ENCODE measurements around the gene DMC1. TPM values are rescaled to one million over a fixed set of nuclear protein-coding genes. Genes with fewer than 3 reads are reported as not detected.
"Not testable (repeated sequence)": the region's sequence is repeated elsewhere in the genome, so short reads cannot be mapped to it uniquely, and the experiment has no call there.

DMC1 gene, protein sequence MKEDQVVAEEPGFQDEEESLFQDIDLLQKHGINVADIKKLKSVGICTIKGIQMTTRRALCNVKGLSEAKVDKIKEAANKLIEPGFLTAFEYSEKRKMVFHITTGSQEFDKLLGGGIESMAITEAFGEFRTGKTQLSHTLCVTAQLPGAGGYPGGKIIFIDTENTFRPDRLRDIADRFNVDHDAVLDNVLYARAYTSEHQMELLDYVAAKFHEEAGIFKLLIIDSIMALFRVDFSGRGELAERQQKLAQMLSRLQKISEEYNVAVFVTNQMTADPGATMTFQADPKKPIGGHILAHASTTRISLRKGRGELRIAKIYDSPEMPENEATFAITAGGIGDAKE
- total RNA-seq (2014; rRNA removed; shearing (Covaris generic)), result 0.06 TPM in 1 of 2 replicates, not detected in the other

DNA sequence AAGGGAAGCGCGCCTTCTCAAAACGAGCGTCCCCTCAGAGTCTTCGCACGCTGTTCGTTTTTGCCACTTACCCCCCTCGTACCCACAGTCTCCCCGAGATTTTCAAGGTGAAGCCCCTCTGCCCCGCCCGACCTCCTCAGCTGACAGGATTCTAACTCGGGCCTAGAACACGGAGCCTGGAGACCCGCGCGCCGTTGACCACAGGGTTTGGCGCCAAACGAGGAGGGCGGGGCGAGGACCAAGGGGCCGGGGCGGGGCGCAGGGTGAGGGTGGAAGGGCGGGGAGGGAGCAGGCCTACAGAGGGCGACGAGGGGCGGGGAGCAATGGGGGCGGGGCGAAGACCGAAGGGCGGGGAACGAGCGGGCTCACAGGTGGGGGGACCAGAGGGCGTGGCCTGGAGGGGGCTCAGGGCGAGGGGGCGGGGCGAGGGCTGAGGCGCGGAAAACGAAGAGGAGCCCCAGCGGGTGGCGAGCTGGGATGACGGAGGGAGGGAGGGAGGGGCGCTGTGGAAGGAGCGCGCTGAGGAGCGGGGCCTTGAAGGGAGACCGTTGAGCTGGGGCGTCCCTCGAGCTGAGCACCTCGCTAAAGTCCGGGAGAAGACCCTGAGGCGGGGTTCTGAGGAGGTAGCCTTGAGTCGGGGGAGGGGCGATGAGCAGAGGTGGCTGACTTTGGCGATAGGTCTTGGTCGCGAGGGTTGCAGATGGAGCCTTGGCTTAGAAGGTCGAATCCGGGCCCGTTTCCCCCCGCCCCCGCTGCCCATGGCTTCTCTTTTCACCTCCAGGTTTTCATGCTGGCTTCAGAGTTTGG, at the start of gene DMC1:
Gene DMC1 (minus strand): TSS at position 212 of the 807 bp plus-strand sequence. CDS start 1,927 bp downstream, outside the sequence.
- DNase-seq (ENCODE audit: low read depth), result peak; percentile 90

DNA sequence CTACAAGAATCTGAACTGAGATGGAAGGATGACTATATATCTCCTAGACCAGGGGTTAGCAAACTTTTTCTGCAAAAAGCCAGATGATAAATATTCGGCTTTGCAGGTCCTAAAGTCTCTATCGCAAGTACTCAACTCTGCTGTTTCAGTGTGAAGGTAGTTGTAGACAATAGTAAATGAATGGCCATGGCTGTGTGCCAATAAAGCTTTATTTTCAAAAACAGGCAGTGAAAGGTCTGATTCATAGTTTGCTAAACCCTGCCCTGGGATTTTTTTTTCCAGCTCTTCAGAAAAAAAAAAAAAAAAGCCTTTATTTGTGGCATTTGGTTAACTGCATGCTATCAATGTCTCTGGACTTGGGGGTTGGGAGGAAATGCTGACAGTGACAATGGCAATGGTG, 48.7 kb upstream of the DMC1 start:
- DNase-seq (ENCODE audit: low read depth), result no peak

DNA sequence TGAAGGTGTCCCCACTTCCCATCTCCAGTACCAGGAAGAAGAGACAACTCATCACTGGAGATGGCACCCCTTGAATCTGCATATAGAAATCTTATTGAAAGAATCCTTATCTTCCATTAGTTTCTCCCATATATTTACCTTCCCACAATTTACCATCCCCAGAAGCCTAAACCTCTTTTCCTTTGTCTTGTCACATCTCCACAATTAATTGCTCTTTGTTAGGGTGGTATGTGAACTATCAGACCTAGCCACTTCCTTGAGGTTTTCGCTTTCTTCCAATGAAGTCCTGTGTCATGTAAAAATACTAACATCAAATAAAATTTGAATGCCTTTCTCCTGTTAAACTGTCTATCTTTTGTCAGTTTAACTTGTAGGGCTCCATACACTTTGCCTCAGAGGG, 48.3 kb upstream of the DMC1 start:
- DNase-seq (ENCODE audit: low read depth), result no peak

DNA sequence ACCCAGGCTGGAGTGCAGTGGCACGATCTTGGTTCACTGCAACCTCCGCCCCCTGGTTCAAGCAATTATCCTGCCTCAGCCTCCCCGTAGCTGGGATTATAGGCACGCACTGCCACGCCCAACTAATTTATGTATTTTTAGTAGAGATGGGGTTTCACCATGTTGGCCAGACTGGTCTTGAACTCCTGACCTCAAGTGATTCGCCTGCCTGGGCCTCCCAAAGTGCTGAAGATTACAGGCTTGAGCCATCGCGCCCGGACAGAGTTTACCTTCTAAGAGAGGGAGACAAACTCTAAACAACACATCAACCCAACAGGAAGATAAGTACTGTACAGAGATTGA, 45.1 kb upstream of the DMC1 start:
- not testable (repeated sequence) for DNase-seq (ENCODE audit: low read depth)

DNA sequence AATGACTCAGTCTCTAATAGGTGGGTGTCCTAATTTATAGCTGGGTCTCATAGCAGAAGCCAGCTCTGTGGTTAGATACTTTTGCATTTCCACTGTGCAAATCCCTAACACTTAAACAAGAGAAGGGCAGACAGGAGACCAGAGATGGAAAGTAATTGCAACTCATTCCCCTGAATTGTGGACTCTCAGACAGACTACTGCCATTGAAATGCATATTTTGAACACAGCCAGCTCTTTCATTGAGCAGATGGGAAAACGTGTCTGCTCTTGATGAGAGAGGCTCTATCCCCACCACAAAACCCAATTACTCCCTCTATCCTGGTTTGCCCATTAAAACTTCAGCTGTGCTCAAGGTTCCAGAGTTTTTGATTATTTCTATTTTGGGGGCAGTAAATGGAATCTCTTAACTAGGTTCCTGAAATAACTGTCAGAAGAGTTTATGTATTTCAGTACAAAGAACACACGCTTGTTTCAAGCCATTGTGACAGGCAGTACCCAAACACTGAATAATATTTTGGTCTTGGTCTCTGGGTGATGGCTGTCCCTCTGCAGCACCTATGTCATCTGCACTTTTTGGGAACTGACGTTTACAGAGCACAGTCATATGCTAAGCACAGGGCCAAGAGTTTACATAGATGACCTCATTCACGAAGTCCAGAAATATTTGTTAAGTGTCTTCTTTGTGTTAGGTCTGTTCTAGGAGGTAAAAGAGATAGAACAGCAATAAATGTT, 44.5 kb upstream of the DMC1 start:
- no peak for DNase-seq (ENCODE audit: low read depth)

DNA sequence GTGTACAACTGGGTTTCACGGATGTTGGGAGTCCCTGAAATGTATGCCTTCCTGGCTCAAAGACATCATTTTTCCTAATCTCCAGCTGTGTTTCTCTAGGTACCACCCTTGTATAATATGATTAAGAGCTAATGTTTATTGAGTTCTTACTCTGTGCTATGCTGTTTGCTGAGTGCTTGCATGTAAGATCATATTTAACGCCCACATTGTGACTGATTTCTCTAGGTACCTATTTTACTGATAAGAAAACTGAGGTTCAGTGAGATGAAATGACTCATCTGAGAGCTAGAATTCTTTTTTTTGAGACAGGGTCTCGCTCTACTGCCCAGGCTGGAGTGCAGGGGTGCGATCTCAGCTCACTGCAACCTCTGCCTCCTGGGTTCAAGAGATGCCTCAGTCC, 43.6 kb upstream of the DMC1 start:
- no peak for DNase-seq (ENCODE audit: low read depth)

DNA sequence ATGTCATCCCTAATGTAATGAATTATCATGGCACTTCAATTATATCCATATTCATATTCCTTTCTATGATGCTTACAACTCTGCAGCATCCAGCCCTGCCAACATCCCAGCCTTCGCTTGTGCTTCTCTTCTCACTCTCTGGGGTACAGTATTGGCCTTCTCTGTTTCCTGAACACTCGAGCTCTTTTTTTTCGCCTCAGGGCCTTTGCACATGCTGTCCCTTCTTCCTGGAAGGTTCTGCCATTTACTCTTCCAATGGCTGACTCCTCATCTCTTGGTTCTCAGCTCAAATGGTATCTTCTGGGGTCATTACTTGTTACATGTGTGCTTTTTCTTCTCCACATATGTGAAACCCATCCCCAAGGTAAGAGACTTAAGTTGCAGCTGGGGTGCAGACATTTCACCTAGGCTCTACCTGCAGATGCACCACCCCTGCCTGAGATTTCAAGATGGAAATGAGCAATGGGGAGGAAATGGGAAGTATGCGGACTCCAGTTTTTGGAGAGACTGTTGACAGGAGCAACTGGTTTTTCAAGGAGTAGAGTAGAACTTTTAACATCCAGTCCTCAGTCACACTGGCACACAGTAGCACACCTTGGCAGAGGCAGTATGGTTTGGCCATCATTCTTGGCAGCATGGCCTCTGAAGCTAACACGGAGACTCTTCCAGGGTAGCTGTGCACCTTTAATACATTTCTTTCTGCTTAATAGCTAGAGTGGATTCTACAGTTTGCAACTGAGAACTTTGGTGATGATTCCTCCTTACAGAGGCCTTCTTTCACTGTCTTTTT, 42.4 kb upstream of the DMC1 start:
- no peak for DNase-seq (ENCODE audit: low read depth)

DNA sequence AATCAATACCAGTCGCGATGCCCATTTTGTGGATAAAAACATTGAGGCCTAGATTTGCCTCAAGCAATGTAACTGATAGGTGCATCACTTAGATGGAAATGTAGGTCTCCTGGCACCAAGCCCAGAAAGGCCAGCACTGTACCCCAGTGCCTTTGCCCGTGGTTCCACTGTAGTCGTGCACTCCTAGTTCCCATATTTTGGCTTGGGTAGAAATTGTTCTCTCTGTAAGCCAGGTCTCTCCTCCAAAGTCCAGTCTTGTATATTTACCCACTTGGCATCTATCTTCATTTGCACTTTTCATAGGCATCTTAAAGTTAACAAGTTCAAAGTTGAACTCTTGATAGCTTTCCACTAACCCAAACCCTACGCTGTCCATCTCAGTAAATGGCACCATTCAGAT, 41.6 kb upstream of the DMC1 start:
- DNase-seq (ENCODE audit: low read depth), result no peak

DNA sequence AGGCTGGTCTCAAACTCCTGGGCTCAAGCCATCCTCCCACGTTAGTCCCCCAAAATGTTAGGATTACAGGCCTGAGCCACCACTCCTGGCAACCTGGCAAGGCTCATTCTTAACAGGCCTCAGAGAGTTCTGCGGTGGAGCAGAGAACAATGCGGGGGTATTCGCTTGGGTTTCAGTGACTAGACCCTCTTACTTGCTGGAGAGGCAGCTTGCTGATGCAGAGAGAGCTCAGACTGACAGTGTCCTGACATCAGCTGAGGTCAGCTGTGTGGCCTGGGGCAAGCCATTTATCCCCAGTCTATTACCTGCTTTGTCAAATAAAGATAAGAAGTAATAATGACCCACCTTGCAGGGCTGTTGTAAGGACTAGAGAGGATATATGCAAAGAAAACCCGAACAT, 40.3 kb upstream of the DMC1 start:
- no peak for DNase-seq (ENCODE audit: low read depth)

DNA sequence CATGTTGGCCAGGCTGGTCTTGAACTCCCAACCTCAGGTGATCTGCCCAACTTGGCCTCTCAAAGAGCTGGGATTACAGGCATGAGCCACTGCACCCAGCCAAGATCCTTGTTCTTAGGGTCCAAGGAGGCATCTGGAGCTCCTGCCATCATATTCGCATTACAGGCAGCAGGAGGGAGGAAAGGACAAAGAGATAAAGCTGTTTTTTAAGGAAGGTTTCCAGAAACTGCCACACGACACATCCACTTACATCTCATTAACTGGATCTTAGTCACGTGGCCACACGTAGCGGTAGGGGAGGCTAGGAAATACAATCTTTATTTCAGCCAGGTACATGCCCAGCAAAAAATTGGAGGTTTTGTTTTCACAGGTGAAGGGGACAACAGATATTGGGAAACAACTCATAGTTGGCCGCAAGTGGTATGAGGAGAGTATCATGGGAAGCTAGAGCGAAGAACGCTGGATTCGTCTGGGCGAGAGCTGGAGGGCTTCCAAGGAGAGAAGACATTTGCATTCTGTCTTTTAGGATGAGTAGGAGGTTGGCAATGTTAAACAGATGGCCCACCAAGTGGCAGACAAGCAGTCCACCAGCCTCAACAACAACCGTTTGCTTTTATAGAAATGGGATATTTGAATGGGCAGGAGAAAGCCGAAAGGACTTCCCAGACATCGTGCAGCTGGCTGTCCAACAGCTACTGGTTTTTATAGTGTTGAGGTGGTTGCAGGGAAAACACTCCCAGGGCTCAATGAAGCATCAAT, 39.2 kb upstream of the DMC1 start:
- DNase-seq (ENCODE audit: low read depth), result no peak

DNA sequence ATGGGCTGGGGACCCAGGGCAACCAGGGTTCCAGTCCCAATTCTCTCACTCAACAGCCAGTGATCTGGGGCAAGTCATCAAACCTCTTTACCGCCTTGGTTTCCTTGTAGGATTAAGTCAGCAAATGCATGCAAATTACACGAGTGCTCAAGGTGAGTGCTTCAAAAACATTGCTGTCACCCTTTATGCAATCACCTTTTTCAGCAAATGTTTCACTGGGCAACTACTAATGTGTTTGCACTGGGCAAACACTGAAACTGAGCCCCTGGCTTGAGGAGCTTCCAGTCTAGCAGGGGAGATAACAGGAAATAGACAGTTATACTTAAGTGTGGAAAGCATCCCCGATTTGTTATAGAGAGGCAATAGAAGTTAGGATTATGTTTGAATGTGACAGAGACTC, 37.7 kb upstream of the DMC1 start:
- DNase-seq (ENCODE audit: low read depth), result no peak

DNA sequence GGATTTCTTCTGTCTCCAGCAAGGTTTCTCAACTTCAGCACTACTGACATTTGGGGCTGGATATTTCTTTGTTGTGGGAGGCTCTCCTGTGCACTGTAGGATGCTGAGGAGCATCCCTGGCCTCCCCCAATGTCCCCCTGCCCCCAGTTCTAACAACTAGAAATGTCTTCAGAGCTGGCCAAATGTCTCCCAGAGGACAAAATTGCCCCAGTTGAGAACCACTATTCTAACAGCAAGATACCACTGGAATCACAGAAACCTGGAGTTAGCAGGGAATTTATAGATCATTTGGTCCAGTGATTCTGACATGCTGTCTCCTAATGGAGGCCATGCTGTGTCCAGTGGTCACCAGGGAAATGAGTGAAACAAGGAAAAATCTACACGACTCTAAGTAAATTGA, 32.2 kb upstream of the DMC1 start:
- no peak for DNase-seq (ENCODE audit: low read depth)

DNA sequence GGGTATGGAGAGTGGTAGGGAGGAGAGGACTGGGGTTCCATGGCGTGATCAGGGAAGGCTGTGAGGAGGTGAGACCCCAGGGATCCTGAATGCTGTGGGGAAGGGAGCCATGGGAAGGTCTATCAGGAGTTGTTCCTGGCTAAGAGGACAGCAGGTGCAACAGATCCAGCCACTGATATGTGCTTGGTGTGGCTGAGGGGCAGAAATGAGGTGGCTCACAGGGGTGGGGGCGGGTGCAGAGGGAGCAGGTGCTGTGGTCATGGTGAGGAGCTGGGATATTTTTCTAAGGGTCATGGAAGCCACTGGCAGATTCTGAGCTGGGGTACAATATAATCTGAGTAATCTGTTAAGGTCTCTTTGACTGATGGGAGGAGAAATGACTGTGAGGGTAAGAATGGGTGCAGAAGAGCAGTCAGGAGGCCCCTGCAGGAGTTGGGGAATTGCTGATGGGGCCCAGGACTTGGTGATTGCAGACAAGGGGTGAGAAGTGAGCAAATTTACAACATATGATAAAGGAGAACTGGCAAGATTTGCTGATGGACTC, 31.3 kb upstream of the DMC1 start:
- no peak for DNase-seq (ENCODE audit: low read depth)

DNA sequence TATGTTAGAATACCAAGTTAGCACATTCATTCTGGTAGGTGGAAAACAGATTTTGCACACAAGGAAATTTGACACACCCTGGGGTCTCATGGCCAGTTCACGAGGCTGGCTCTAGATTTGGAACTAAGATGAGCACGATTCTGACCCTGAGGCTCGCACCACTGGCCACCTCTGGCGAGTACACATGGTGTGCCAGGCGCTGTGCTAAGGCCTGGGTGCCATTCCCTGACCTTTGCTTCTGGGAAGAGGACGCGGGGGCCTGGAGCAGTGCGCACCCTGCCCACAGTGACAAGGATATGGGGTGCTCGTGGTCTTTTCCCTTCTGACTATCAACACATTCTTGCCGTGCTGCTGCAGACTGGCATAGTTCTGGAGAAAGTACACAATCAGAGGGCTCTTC, 29.5 kb upstream of the DMC1 start:
- no peak for DNase-seq (ENCODE audit: low read depth)

DNA sequence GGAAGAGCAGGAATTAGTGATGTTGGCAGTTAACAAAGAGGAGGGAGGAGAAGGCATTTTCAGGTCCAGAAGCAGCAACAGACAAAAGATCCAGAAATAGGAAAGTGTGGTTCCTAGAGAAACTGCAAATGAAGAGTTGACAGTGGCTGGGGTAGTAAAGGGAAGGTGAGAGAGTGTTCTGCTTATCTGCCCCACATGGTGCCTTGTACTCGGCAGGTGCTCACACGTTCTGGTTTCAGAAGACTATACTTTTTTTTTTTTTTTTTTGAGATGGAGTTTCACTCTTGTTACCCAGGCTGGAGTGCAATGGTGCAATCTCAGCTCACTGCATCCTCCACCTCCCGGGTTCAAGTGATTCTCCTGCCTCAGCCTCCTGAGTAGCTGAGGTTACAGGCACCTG, 12.9 kb upstream of the DMC1 start:
- DNase-seq (ENCODE audit: low read depth), result not testable (repeated sequence)

DNA sequence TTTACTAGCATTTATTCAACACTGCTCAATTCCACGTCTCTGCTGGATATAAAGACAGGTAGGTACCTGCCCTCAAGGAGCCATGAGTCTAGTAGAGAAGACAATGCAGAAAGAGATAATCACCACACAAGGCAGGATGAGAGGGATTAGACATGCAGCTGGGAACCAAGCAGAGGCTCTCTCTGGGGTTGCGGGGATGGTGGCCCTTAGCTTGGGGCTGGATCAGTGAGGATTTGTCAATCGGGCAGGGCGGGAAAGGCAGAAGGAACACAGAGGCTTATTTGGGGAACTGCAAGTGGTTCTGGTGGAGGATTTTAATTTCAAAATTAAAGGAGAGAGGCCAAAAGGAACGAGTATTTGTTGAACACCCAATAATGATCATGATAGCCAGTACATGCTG, 8.5 kb upstream of the DMC1 start:
- DNase-seq (ENCODE audit: low read depth), result no peak

DNA sequence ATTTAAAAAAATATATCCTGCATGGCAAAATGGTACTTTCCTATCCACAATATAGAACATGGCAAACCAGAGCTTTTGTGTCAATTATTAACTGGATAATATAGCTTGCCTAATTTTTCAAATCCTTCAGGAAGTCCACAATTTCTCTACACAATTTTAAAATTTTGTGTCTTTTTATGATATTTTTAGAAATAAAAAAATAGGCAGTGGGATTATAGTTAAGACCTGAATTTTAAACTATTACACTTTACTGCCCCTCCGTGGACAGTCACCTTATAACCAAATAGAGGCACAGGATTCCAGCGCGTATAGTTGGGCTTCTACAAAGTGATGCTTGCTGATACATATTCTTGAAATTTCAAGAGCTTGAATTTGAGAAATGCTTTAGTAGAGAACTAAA, 2.1 kb upstream of the DMC1 start:
- DNase-seq (ENCODE audit: low read depth), result peak; percentile 34

DNA sequence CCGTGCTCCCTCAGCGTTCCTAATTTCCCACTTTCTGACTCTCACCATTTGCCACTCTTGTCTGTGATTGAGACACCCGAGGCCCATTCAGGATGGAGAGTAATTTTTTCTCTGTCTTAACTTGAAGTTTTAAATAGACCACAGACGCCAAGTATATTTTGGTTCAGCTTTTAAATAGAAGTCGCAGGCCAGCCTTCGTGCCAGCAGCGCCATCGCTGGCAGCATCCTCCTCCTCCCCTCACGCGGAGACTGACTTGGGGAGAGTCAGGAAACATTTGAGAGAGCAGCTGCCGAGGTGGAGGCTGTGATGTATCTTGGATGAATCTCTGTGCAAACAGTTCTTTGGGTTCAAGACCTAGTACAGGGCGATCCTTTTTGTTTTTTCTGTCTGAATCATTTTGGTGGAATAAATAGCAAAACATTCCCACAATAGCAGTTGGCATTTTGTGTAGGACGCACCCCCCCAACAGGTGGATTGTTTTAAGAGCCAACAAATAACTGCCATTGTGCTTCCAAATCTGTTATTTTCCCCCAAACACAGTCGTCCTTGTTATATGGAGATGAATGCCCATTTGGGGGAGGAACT, 889 bp upstream of the DMC1 start:
- peak; percentile 41 for DNase-seq (ENCODE audit: low read depth)

DNA sequence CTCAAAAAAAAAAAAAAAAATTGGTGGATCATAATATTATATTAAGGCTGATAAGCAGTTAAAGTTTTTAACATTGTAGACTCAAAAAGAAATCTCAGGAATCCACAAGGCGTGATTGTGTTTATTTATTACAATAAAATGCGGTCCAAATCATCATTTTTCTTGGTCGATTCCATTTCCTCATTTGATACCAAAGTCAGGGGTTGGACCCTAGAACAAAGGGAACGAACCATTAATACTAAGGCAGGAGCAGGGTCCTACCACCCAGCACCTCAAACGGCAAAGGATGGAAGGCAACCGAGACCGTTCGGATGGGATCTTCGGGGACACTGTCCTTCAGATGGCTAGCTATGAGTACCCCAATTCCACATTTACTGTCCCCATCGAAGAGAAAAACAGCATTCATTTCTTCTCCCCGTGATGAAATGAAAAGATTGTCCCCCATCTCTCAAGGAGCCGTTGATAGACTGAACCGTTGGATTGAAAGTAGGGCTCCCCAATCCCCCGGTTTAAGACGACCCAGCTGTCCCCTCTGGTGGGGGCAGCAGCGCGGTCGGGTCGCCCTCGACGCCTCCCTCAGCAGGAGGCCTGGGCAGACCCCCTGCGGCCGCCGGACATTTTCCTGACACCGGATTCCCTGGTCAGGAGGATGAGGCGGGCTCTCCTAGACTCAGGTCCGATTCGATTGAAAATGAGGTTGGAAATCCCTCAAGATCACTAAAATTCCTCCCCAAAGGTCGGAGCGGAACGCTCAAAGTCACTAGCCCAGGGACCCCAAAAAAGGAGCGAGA, 607 bp downstream of the DMC1 start:
- no peak for DNase-seq (ENCODE audit: low read depth)

All from Daoy (cell line).